GM19452 (cell line): ENCODE results near the gene COL23A1.

ENCODE experiments used
- ATAC-seq: cut with Tn5 transposase; IDR thresholded peaks from one replicate; pipeline ENCODE4 v1.9.1; 2021; ENCODE audit not compliant: unreplicated experiment

COL23A1 gene

DNA sequence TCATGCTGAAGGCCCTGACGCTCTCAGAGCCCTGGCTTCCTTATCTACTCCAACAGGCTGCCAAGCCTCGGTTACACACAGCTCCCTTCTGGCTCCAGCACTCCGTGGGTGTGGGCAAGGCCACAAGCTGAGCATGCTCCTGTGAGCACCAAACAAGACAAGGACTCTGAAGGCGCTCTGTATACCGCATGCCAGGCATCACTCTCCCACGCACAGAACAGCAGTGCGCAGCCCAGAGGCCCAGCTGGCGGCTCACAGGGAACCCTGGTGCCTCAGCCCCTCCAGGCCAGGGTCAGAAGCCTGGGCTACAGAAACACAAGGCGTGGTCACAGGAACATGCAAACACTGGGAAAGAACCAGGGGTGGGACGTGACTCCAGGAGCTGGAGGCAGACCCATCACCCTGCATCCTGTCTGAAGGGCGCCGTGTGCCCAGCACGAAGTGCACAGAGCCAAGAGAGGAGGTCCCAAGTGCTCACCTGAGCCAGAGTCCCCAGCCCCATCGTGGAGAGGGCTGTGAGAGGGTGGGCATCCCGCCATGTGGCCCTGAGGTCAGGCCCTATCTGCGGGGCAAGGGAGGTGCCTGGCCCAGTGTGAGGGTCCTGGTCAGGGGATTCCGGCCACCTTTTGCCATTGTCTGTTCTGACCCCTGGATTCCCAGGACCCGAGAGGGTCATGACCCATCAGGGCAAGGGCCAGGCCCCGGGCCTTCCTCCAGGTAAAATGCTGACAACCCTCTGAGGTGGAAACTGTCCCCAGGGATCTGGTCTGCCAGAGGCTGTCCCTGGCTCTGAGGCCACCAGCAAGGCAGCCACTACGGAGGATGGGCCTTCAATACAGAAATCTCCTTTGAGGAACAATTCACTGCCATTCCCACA lies 54.7 kb downstream of the COL23A1 start:
- ATAC-seq: no peak

- no peak for ATAC-seq
Measured at GRCh38 chr5:178533136-178533535, 57.1 kb downstream of the COL23A1 start.

- ATAC-seq: no peak
Measured at GRCh38 chr5:178532666-178533065, 57.5 kb downstream of the COL23A1 start.

DNA sequence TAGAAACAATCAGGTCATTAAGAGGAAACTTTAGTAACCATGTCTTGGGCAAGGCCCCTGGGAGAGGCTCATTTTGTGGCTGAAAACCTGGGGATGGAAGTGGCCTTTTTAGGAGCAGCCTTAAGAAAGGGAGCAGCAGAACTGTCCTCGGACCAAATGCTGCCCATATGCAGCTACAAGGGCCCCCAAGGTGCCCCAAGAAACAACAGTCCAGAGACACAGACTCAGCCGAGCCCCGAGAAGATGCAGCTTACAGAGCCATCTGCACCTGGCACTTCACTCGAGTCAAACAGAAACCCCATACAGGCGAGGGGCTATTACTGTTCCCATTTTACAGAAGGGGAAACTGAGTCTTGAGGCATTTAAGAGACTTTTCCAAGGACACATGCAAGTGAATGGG lies 58.0 kb downstream of the COL23A1 start:
- ATAC-seq: no peak

GRCh38 chr5:178531786-178532185 lies 58.4 kb downstream of the COL23A1 start:
- no peak for ATAC-seq

GRCh38 chr5:178530526-178530925 lies 59.7 kb downstream of the COL23A1 start:
- ATAC-seq: no peak

- no peak for ATAC-seq
Measured at GRCh38 chr5:178529080-178529479, 61.1 kb downstream of the COL23A1 start.

DNA sequence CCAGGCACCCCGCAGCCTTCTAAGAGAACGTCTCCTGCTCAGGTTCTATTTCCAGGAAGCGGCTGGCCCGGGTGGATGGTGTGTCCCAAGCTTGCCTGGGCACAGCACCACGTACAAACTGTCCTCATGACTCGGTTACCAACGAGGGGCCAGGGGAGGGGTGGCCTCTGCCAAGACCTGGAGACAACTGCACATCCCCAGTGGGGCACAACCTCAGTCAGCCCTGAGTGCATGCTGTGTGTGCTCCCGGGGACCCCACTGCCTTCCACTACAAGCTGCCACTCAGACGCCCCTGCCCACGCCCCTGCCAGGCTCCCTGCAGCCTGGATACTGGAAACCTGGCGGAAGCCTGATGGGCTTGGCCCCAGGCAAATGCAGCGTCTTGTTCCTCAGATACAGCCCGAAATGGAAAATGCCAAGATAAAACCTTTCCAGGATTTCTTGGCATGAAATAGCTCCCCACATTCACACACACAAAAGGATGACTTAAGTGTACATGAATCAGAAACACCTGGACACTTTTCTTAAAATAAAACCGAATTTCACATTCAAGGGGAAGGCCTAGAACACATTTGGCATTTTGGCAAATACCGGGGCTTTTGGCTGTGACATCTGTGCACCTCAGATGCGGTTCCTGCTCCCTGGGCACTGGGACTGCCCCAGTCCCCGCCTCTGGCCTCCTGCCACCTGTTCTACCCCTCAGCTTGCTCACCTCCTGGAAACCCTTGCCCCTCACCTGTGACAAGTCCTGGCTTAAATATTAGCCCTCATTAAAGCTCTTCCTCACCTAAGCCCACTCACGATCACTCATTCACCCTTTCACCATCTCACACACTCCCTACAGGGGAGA lies 62.5 kb downstream of the COL23A1 start:
- ATAC-seq: no peak

GRCh38 chr5:178526773-178527457 lies 63.3 kb downstream of the COL23A1 start:
- no peak for ATAC-seq

- ATAC-seq: no peak
Measured at GRCh38 chr5:178525906-178526732, 64.1 kb downstream of the COL23A1 start.

GRCh38 chr5:178524093-178524882 lies 65.9 kb downstream of the COL23A1 start:
- ATAC-seq: no peak

- no peak for ATAC-seq
Measured at GRCh38 chr5:178522361-178522760, 67.8 kb downstream of the COL23A1 start.

- no peak for ATAC-seq
Measured at GRCh38 chr5:178520851-178521250, 69.3 kb downstream of the COL23A1 start.

DNA sequence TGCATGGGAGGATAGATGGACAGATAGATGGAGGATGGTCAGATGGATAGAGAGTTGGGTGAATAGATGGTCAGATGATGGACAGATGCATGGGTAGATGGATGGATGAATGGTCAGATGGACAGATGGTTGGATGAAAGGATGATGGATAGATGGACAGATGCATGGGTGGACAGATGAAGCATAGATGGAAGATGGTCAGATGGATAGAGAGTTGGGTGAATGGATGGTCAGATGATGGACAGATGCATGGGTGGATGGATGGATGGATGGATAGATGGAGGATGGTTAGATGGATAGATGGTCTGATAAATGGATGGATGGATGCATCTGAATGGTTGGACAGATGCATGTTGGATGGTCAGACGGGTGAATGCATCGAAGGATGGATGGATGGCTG lies 70.4 kb downstream of the COL23A1 start:
- no peak for ATAC-seq

GRCh38 chr5:178519155-178519554 lies 71.0 kb downstream of the COL23A1 start:
- no peak for ATAC-seq

DNA sequence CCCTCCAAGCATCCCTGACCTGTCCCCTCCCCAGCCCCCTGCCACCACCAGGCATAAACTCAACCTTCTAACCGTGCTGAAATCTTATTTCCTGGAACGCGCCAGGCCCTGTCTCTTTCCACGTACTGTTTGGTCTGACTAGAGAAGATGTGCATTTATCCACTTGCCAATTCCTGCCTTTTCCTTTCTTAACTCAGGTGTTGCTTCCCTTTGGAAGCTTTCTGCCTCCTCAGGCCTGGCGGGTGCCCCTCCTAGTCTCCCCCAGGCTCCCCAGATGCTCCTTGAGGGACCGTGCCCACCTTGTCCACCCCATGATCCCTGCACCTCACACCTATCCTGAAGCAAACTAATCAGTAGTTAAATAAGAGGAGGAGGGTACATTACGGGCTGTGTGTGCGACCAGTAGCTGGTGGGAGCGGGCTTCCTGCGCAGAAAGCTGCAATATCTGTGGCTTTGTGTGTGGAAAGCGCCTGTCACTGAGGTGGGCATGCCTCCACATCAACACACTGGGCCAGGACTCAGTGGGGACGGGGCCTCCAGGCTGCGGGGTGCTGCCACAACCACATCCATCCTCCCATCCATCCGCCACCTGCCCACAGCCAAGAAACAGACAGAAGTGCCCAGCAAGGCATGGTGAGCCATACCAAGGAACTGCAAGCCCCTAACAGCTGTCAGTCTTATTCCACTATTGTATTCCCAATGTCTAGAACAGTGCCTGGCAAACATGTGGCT lies 73.5 kb downstream of the COL23A1 start:
- no peak for ATAC-seq

DNA sequence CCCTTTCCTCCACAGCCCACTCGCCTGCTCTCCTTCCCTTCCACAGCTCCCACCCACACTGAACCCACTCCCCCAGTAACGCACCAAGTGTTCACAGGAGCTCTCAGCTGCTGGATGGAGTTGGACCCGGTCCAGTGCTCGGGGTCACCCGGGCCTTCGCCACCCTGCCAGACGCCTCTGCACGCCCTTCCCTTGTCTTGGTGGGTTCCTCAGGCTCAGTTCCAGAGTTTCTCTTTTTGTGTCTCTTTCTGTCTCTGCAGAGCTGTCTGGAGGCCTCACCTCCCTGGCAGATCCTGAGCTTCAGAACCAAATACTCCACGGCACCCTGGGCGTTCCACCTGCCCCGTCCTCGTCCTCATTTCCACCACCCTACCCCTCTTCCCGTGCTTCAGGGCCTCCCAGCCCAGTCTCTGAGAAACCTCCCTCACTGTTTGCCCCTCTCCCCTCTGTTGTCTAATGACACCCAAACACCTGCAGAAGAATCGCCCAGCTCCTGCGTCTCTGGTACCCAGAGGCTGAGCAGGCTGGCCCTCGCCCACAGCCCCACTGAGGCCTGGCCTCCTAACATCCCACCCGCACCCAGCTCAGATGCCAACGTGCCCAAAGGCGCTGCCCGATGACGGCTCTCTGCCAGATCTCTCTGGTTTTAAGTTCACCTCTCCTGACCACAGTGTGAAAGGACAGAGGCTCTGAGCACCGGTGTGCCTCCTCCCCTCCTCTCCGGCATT lies 74.3 kb downstream of the COL23A1 start:
- no peak for ATAC-seq

GRCh38 chr5:178514851-178515418 lies 75.3 kb downstream of the COL23A1 start:
- ATAC-seq: no peak
